ENCODE measurements around the gene TEX29. TPM values are rescaled to one million over a fixed set of nuclear protein-coding genes. Genes with fewer than 3 reads are reported as not detected.

TEX29 gene
- total and polyA plus RNA-seq, 2 donors (not counting 1 experiment from before 2014, with no cell fraction given), result 0.66 to 0.86 TPM

GRCh38 chr13:111389621-111390521 lies 69.4 kb downstream of the TEX29 start:
- no peaks in the 10 kb centered on the region for H3K79me2 ChIP-seq (ENCODE audit: control insufficient read depth, insufficient read depth, low read length)
- POLR2A ChIA-PET, result no interaction called here
- 90% methylated on average over 20 of the region's 21 CpGs for WGBS (ENCODE audit: insufficient coverage)
- no peak overlapping the region for H3K4me3 ChIP-seq (ENCODE audit: control extremely low read depth in 1 of 5, extremely low read depth in 1 of 5, insufficient read depth in 1 of 5, low read depth in 2 of 5, low read length in 4 of 5)
- ATAC-seq (ENCODE audit: low read depth) (no peak), DNase-seq (no peak)
- CTCF ChIA-PET, result no interaction called here
- Mint-ChIP-seq H3K9me3 (ENCODE audit: insufficient read depth) (no peaks in the 10 kb centered on the region), H3K27ac (no peak overlapping the region), H3K27me3 (peaks cover 12% of the 10 kb centered on the region), H3K4me3 (no peak overlapping the region), H3K4me1 (no peaks in the 10 kb centered on the region)
- no peak overlapping the region for H3K9ac ChIP-seq (ENCODE audit: low read length)
- H3K4me1 ChIP-seq (ENCODE audit: control insufficient read depth in 2 of 2, insufficient read depth in 2 of 2, low read length in 2 of 2), result no peaks in the 10 kb centered on the region
- H3K27me3 ChIP-seq (replicated peaks in 1 of 4; ENCODE audit: control extremely low read depth in 1 of 4, control insufficient read depth in 3 of 4, insufficient read depth in 4 of 4, low read length in 3 of 4), result no peaks in the 10 kb centered on the region
- H3K4me2 ChIP-seq (replicated peaks; ENCODE audit: low read depth, low read length, poor library complexity, severe bottlenecking), result no peak overlapping the region
- H3K36me3 ChIP-seq (replicated peaks in 1 of 2; ENCODE audit: control extremely low read depth in 1 of 2, control insufficient read depth in 1 of 2, extremely low read depth in 1 of 2, insufficient read depth in 2 of 2, low read length in 1 of 2), result no peaks in the 10 kb centered on the region
- H2AFZ ChIP-seq (ENCODE audit: insufficient read depth, low read depth, low read length, poor library complexity, severe bottlenecking), result no peak overlapping the region
- H3K9me3 ChIP-seq (ENCODE audit: control extremely low read depth in 1 of 3, control insufficient read depth in 2 of 3, insufficient read depth in 1 of 3, low read length in 2 of 3), result no peaks in the 10 kb centered on the region
- TF ChIP-seq EZH2 (IDR thresholded peaks at IDR 0.05; ENCODE audit: borderline replicate concordance, insufficient read depth, low read depth, low read length, poor library complexity, severe bottlenecking), result no peak
- no peak for TF ChIP-seq CTCF (IDR thresholded peaks at IDR 0.05)
- H3K27ac ChIP-seq (ENCODE audit: low read length in 2 of 2), result no peak overlapping the region
- intact Hi-C loops (cut with micrococcal nuclease), result no loop called here
- no peaks in the 10 kb centered on the region for H4K20me1 ChIP-seq (ENCODE audit: control insufficient read depth, insufficient read depth, low read length, poor library complexity, severe bottlenecking)

- Mint-ChIP-seq H3K4me3 (no peak overlapping the region), H3K27ac (no peak overlapping the region), H3K27me3 (peaks cover 11% of the 10 kb centered on the region), H3K4me1 (no peaks in the 10 kb centered on the region), H3K9me3 (ENCODE audit: insufficient read depth) (peaks cover 2% of the 10 kb centered on the region)
- intact Hi-C loops (cut with micrococcal nuclease), result no loop called here
- no peaks in the 10 kb centered on the region for H4K20me1 ChIP-seq (ENCODE audit: control insufficient read depth, insufficient read depth, low read length, poor library complexity, severe bottlenecking)
- no peak overlapping the region for H3K4me2 ChIP-seq (replicated peaks; ENCODE audit: low read depth, low read length, poor library complexity, severe bottlenecking)
- WGBS (ENCODE audit: insufficient coverage), result 90% methylated on average over 15 of the region's 18 CpGs
- peaks cover 0 to 4% (median 0%) of the 10 kb centered on the region in 3 donors for H3K9me3 ChIP-seq (ENCODE audit: control extremely low read depth in 1 of 3, control insufficient read depth in 2 of 3, insufficient read depth in 1 of 3, low read length in 2 of 3)
- H3K27me3 ChIP-seq (replicated peaks in 1 of 4; ENCODE audit: control extremely low read depth in 1 of 4, control insufficient read depth in 3 of 4, insufficient read depth in 4 of 4, low read length in 3 of 4), result no peaks in the 10 kb centered on the region
- no peaks in the 10 kb centered on the region for H3K36me3 ChIP-seq (replicated peaks in 1 of 2; ENCODE audit: control extremely low read depth in 1 of 2, control insufficient read depth in 1 of 2, extremely low read depth in 1 of 2, insufficient read depth in 2 of 2, low read length in 1 of 2)
- H3K79me2 ChIP-seq (ENCODE audit: control insufficient read depth, insufficient read depth, low read length), result no peaks in the 10 kb centered on the region
- DNase-seq (no peak), ATAC-seq (ENCODE audit: low read depth) (no peak)
- H3K9ac ChIP-seq (ENCODE audit: low read length), result no peak overlapping the region
- no peak overlapping the region for H3K4me3 ChIP-seq (ENCODE audit: control extremely low read depth in 1 of 5, extremely low read depth in 1 of 5, insufficient read depth in 1 of 5, low read depth in 2 of 5, low read length in 4 of 5)
- TF ChIP-seq CTCF (IDR thresholded peaks at IDR 0.05) (no peak), EZH2 (IDR thresholded peaks at IDR 0.05; ENCODE audit: borderline replicate concordance, insufficient read depth, low read depth, low read length, poor library complexity, severe bottlenecking) (no peak)
- ChIA-PET CTCF (no interaction called here), POLR2A (no interaction called here)
- no peaks in the 10 kb centered on the region for H3K4me1 ChIP-seq (ENCODE audit: control insufficient read depth in 2 of 2, insufficient read depth in 2 of 2, low read length in 2 of 2)
- H2AFZ ChIP-seq (ENCODE audit: insufficient read depth, low read depth, low read length, poor library complexity, severe bottlenecking), result no peak overlapping the region
- no peak overlapping the region for H3K27ac ChIP-seq (ENCODE audit: low read length in 2 of 2)
Measured at GRCh38 chr13:111390522-111391270, 70.3 kb downstream of the TEX29 start.
